Tibial nerve (tissue), 4 donors: ENCODE data around the gene DDX1.

ENCODE experiments used
- CTCF ChIP-seq, 5 experiments: fragments of 200-600 bp in 3 of 5; fragments of 450-650 bp in 2 of 5; sonication (generic) in 3 of 5; IDR thresholded peaks; one replicate each; pipeline ENCODE4 v1.5.1; 2016 to 2019; ENCODE audit warnings: antibody characterized with exemption in 5 of 5, mild to moderate bottlenecking in 3 of 5, moderate library complexity in 2 of 5
- EP300 ChIP-seq, 2 donors: sonication (generic); formaldehyde crosslinking; IDR thresholded peaks; one replicate each; pipeline ENCODE4 v1.6.1; 2017; ENCODE audit warnings: antibody characterized with exemption in 2 of 2, mild to moderate bottlenecking in 1 of 2
- POLR2A ChIP-seq, 2 donors: fragments of 450-650 bp; IDR thresholded peaks; one replicate each; pipeline ENCODE4 v1.6.1; 2017; ENCODE audit warnings: antibody characterized with exemption in 2 of 2, mild to moderate bottlenecking in 2 of 2, moderate library complexity in 2 of 2

- no peak for TF ChIP-seq CTCF (IDR thresholded peaks at IDR 0.05)
- TF ChIP-seq POLR2A (IDR thresholded peaks at IDR 0.05) = no peak
- no peak for TF ChIP-seq EP300 (IDR thresholded peaks at IDR 0.05)
Measured at GRCh38 chr2:15579641-15580040, 12.0 kb upstream of the DDX1 start.
